Stimulated activated CD4-positive, alpha-beta T cell treated with anti-CD3 and anti-CD28 coated beads, TNF-alpha, amount 100 ng/mL, for 4 hours (primary cell): ENCODE measurements around the gene HOXD1.

Source experiments
- DNase-seq, 3 experiments: peaks; one replicate each; pipeline ENCODE4 v3.0.0-alpha.2; 2020; ENCODE audit warnings: low read depth in 3 of 3

HOXD1 gene

GRCh38 chr2:176165370-176166050 lies 23.0 kb upstream of the HOXD1 start:
- DNase-seq = no peak

DNA sequence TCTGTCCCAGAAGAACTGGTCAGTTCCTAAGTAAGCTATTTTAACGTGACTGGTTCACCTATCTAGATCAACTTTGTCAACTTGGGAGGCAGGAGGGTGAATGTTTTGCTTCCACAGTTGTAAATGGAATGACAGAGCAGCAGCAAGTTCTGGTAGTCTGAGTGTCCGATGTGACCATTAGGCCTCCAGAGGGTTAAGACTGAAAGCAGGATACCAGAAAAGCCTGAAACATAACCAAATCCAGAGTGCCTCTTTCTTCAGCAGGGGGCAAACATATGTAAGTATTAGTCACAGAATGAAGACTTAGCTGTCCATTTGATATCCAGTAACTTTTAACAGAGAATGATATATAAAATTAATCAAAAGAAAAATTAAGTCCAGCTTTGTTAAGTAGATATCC lies 22.2 kb upstream of the HOXD1 start:
- no peak for DNase-seq

DNA sequence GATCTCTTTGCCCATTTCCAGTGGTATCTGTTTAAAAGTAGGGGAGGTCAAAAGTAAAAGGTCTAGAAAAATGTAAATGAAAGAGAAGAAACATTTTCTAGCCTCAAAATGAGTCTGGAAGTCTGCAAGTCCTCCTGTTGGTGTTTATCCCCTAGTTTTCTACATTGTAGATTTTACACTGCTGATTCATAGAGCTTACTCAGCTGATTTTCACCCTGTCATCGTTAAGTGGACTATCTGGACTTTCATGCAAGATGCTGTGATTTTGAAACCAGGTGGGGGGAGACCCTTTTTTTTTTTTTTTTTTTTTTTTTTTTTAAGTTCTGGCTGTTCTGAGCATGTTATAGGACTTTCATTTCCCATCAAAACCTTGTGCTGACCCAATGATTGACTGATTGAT lies 21.1 kb upstream of the HOXD1 start:
- DNase-seq = no peak

GRCh38 chr2:176169181-176169580 lies 19.3 kb upstream of the HOXD1 start:
- DNase-seq = no peak

GRCh38 chr2:176169711-176170110 lies 18.8 kb upstream of the HOXD1 start:
- DNase-seq = no peak

DNA sequence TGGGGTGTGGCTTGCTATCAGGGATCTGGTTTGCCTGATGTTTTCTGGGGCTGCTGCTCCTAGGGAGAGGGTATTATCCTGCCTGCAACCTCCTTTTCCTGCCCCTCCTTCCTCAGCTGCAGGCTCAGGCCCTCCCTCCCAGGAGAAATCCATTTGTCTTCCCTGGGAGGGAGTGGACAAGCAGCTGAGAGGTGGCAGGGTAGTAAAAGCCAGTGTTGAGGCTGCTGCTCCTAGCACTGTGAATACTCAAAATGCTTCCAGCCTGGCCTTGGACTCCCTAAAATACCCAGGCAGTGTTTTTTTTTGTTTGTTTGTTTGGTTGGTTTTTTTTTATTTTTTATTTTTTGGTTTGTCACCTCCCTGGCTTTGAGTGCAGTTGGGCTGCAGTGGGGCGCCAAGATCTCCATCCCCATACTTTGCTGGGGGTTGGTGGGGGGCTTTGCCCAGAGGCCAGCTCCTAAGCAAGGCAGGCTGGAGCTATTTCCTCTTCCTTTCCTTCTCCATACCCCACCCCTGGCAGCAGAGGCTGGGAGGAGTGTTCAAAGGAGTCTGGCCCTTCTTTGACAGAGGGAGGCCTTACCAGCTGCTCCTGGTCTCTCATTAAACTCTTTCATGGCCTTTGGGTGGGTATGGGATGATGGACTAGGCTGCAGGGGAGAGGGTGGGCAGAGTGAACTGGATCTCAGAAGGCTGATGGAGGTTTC lies 17.7 kb upstream of the HOXD1 start:
- no peak for DNase-seq

- no peak for DNase-seq
Observed at GRCh38 chr2:176171351-176172006, 17.0 kb upstream of the HOXD1 start.

DNA sequence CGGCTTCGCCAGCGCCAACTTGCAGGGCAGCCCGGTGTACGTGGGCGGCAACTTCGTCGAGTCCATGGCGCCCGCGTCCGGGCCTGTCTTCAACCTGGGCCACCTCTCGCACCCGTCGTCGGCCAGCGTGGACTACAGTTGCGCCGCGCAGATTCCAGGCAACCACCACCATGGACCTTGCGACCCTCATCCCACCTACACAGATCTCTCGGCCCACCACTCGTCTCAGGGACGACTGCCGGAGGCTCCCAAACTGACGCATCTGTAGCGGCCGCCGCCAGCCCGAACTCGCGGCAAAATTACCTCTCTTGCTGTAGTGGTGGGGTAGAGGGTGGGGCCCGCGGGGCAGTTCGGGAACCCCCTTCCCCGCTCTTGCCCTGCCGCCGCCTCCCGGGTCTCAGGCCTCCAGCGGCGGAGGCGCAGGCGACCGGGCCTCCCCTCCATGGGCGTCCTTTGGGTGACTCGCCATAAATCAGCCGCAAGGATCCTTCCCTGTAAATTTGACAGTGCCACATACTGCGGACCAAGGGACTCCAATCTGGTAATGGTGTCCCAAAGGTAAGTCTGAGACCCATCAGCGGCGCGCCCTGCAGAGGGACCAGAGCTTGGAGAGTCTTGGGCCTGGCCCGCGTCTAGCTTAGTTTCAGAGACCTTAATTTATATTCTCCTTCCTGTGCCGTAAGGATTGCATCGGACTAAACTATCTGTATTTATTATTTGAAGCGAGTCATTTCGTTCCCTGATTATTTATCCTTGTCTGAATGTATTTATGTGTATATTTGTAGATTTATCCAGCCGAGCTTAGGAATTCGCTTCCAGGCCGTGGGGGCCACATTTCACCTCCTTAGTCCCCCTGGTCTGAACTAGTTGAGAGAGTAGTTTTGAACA lies 16.2 kb upstream of the HOXD1 start:
- no peak for DNase-seq

- no peak for DNase-seq
Observed at GRCh38 chr2:176172895-176173566, 15.4 kb upstream of the HOXD1 start.

DNA sequence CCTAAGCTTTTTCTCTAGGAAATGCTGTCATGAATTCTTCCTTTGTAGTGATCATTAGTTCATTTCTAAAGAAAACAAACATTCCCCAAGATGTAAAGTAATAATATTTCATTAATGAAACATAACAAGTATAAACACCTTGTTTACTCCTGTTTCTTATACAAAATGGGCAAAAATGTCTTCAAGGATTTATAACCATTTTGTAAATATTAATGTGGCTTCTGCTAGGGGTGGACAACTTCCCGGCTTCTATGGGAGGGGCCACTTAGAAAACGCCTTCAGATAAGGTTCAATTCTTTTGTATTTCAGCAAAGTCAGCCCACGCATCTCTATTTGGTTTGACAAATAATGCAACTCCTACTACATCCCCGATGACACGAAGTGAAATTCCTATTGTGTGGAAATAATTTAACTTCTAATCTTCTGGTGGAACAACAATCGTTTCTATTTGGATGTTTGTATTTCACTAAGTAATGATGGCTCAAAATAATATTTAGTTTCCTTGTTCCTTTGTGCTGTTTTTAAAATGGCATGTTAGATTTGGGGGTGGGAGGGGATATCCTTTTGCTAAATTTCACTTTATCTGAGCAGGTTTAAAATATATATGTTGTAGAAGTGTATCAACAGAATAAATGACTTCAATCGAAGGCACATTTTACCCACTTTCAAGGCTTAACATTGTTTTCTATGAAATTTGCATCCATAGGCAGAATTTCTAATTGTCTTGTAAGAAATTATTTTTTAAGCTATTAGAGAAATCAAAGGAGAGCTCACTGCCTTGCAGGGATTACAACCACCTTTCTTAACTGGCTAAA lies 14.7 kb upstream of the HOXD1 start:
- DNase-seq = no peak

- no peak for DNase-seq
Observed at GRCh38 chr2:176174382-176174823, 14.1 kb upstream of the HOXD1 start.

DNA sequence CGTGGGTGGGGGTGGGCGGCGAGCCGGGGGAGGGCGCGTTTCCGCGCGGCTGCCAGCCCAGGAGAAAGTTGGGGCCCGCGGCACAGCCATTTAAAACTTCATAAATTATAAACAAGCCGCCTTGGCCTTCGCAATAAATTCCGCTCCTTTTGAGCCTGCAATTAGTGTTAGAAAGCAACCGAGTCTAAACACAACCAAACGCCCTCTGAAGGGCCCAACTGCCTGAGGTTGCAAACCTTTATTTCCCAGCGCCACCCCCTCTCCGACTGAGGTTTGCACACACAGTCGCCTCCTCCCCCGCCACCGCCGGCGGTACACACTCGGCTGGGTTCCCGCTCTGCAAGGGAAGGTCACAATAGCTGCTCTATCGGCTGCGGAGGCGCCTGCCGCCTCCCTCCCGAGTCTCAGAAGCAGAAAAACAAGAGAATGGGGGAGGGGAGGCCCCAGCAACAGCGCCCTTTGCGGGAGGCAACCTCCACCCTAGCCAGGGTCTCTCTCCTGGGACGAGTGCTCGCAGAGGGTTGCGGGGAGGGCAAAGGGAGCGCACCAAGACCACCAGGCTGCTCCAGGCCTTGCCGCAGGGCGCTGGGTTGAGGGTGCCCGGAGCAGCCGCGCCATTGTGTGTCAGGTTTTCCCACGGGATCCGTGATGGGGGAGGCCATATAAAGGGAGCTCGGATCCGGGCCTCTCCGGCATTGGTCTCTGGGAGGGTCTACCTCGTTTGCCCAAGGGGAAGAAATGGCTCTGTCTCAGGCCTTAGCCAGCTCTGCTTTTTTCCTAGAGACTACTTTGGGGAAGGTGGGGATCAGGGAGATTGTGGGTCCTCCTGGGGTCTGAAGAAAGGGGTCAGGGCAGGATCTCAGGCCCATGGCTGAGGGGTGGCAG lies 13.4 kb upstream of the HOXD1 start:
- DNase-seq = no peak

GRCh38 chr2:176175709-176176607 lies 12.5 kb upstream of the HOXD1 start:
- no peak for DNase-seq

DNA sequence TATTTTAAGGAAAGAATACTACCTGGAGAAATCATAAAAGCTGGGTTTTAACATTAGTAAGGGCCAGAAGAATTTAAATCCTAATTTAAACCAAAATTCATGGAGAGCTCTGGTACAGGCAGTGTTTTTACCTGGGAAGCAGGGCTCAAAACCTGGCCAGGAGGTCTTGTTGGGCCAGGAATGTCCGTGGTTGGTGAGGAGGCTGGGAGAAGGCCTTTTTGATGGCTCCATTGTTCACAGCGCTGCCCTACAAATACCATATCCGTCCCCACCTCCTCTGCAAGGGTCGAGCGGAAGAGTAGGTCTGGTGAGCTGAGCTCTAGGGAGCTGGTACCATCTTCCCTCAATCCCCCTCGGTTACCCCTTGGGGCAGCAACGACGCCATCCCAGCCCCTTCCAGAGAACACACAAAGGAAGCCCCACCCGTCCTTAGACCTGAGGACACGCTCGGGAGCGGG lies 10.9 kb upstream of the HOXD1 start:
- DNase-seq = no peak

- DNase-seq = no peak
Observed at GRCh38 chr2:176178038-176178756, 10.3 kb upstream of the HOXD1 start.

DNA sequence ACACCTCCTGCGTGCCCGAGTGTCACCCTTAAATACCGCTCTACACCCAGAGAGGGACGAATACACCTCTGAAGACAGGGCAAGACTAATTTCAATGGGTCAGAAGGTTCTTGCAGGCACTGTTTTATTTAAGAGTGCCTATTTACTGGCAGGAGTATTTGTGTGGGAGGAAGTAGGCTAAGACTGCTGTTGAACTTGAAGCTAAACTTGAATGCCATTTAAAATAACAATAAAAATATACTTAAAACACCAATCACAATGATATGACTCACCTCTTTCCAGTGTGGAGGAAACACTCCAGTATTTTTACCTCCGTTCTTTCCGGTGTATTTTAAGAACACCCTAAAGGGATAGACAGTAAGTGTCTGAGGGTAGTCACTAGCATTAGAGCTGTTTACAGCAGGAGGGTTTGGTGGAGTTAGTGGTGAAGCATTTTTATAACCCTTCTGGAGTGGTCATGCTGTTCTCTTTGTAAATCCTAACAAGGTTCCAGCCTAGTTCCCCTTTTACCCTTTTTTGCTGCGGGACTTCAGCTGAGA lies 9.6 kb upstream of the HOXD1 start:
- no peak for DNase-seq

DNA sequence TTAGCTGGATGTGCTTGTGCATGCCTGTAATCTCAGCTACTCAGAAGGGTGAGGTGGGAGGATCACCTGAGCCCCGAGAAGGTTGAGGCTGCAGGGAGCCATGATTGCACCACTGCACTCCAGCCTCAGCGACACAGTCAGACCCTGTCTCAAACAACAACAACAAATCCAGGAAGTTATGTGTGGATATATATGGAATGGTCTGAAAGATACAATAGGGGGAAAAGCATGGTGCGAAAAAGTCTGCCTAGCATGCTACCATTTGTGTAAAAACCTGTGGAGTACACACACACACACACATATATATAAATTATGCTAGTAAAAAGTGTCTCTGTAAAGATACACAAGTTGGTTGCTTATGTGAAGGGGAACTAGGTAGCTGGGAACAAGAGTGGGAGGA lies 6.9 kb upstream of the HOXD1 start:
- no peak for DNase-seq
